ENCODE measurements around the gene STK10. TPM values are rescaled to one million over a fixed set of nuclear protein-coding genes. Genes with fewer than 3 reads are reported as not detected.

The STK10 gene
- total and polyA plus RNA-seq, 9 of the 15 experiments (the other 6 are each of a cell fraction or from before 2014, with no cell fraction given), result 0.30 to 6.7 (median 2.4) TPM

GRCh38 chr5:172144931-172145869, 42.8 kb downstream of the STK10 start:
- TF ChIP-seq TAL1 (IDR thresholded peaks at IDR 0.05) (no peak), KDM1A (IDR thresholded peaks at IDR 0.05) (peak; percentile 52 to 84), ESRRA (IDR thresholded peaks at IDR 0.05; ENCODE audit: borderline replicate concordance, low read depth) (peak; percentile 85), BCOR (IDR thresholded peaks at IDR 0.05) (peak; percentile 96), CBX3 (IDR thresholded peaks at IDR 0.05; ENCODE audit: borderline replicate concordance in 1 of 2, low read length in 2 of 2) (0 out of 3 replicates have a peak, but pooled peaks of 1 of the 2 experiments have one; percentile 28), RCOR1 (IDR thresholded peaks at IDR 0.05; ENCODE audit: borderline replicate concordance in 1 of 2, low read depth in 2 of 2, low read length in 2 of 2) (peak in 1 of 2 experiments; percentile 67; a peak in 2 of 4 replicates), KLF10 (CRISPR knock-in tag; IDR thresholded peaks at IDR 0.05) (no peak), PTBP1 (IDR thresholded peaks at IDR 0.05; ENCODE audit: low read depth, low read length) (0 out of 2 replicates have a peak, but pooled peaks have one; percentile 21), SMARCA5 (IDR thresholded peaks at IDR 0.05) (peak; percentile 39; the same call in 1 of the 2 replicates), RBM25 (IDR thresholded peaks at IDR 0.05; ENCODE audit: low read depth, low read length, severe bottlenecking) (peak; percentile 92), HDAC2 (IDR thresholded peaks at IDR 0.05) (peak; percentile 57; the same call in 1 of the 2 replicates), ADNP (tag; IDR thresholded peaks at IDR 0.05) (0 out of 2 replicates have a peak, but pooled peaks have one; percentile 23), NFE2L1 (tag; IDR thresholded peaks at IDR 0.05; ENCODE audit: borderline replicate concordance, low read depth) (no peak), MCM3 (IDR thresholded peaks at IDR 0.05) (no peak)
- H3K4me2 ChIP-seq (ENCODE audit: insufficient read depth, low read length), result peak overlapping the region; percentile 63
- no peaks in the 10 kb centered on the region; the same call in 2 of the 3 replicates for H3K79me2 ChIP-seq (ENCODE audit: control insufficient read depth, insufficient read depth, low read length)
- H3K27me3 ChIP-seq (ENCODE audit: control insufficient read depth in 2 of 2, insufficient read depth in 2 of 2, low read length in 2 of 2), result no peaks in the 10 kb centered on the region
- 70% methylated on average over 11 of the region's 15 CpGs for WGBS (ENCODE audit: insufficient coverage, low coverage, missing lambda C conversion rate)
- no TSS peak for BruUV-seq (replicated peaks)
- intact Hi-C loops (cut with micrococcal nuclease) (loop anchor here (5.0 kb wide), 1 partner anchor 42 kb away; the partner anchor contains the start of gene STK10), in situ Hi-C loops (cut with MboI) (no loop called here)
- no peaks in the 10 kb centered on the region for H4K20me1 ChIP-seq (replicated peaks; ENCODE audit: control insufficient read depth, insufficient read depth, low read length)
- H3K4me1 ChIP-seq (replicated peaks in 1 of 2; ENCODE audit: control insufficient read depth in 2 of 2, insufficient read depth in 2 of 2, low read length in 2 of 2), result peaks cover 53 to 59% of the 10 kb centered on the region in 2 experiments; a peak in 4 of 5 replicates
- ATAC-seq (no peak), DNase-seq (ENCODE audit: extremely low read depth in 1 of 4, low spot score in 3 of 4) (peak in 1 of 4 experiments; percentile 25), FAIRE-seq (no peak)
- H2AFZ ChIP-seq (ENCODE audit: low read depth, low read length), result peak overlapping the region; percentile 7; the same call in 1 of the 2 replicates
- peak overlapping the region; percentile 67; the same call in 2 of the 3 replicates for H3K27ac ChIP-seq (ENCODE audit: extremely low read depth, low read depth, low read length)
- H3K9me3 ChIP-seq (replicated peaks; ENCODE audit: control insufficient read depth, insufficient read depth, low read depth, low read length), result no peaks in the 10 kb centered on the region
- H3K4me3 ChIP-seq, result no peak overlapping the region
- POLR2A ChIA-PET, result interaction anchor here (1.4 kb wide), 1 partner anchor 12 kb away, joined by 4 read pairs; no protein-coding TSS in a partner anchor
- no peaks in the 10 kb centered on the region; the same call in 2 of the 3 replicates for H3K36me3 ChIP-seq (ENCODE audit: control insufficient read depth, insufficient read depth, low read length)
- peak overlapping the region; percentile 4 to 27; a peak in 2 of 4 replicates for H3K9ac ChIP-seq (ENCODE audit: insufficient read depth in 1 of 2, low read depth in 2 of 2, low read length in 2 of 2)
- no peaks in the 10 kb centered on the region for H3K9me1 ChIP-seq (ENCODE audit: control insufficient read depth, insufficient read depth, low read length)
- CTCF ChIA-PET (ENCODE audit: low intra/inter-chr PET ratio), result no interaction called here
